Upper lobe of left lung (tissue), 4 donors: Measurements from ENCODE around the gene STIM2.

Experiments
- CTCF ChIP-seq, 6 experiments: fragments of 450-650 bp in 4 of 6; fragments of 200-600 bp in 2 of 6; sonication (generic) in 2 of 6; IDR thresholded peaks; one replicate each; pipeline ENCODE4 v1.5.1; 2016 to 2019; ENCODE audit warnings: antibody characterized with exemption in 6 of 6
- EP300 ChIP-seq, 4 donors: sonication (generic); formaldehyde crosslinking; IDR thresholded peaks; one replicate each; pipeline ENCODE4 v1.5.1; 2017; ENCODE audit warnings: antibody characterized with exemption in 4 of 4, control low read depth in 2 of 4
- POLR2A ChIP-seq, 4 donors: fragments of 450-650 bp; IDR thresholded peaks; one replicate each; pipeline ENCODE4 v1.5.1; 2016 to 2017; ENCODE audit warnings: antibody characterized with exemption in 4 of 4, mild to moderate bottlenecking in 2 of 4
- POLR2AphosphoS5 ChIP-seq, 2 donors: sonication (generic); formaldehyde crosslinking; IDR thresholded peaks; one replicate each; pipeline ENCODE4 v1.5.1; 2017; ENCODE audit warnings: antibody characterized with exemption in 2 of 2

- TF ChIP-seq POLR2A (IDR thresholded peaks at IDR 0.05) (no peak), CTCF (IDR thresholded peaks at IDR 0.05) (no peak), EP300 (IDR thresholded peaks at IDR 0.05) (no peak), POLR2AphosphoS5 (IDR thresholded peaks at IDR 0.05) (no peak)
Measured at GRCh38 chr4:26819478-26820095, 41.1 kb upstream of the STIM2 start.
